ENCODE data around the gene ATP5MG. TPM values are rescaled to one million over a fixed set of nuclear protein-coding genes. Genes with fewer than 3 reads are reported as not detected.
A peak's percentile ranks its signal among the peaks of the same experiment; 100 is the strongest.

ATP5MG gene, protein sequence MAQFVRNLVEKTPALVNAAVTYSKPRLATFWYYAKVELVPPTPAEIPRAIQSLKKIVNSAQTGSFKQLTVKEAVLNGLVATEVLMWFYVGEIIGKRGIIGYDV
- total RNA-seq: 100 to 1,000 TPM in 1 of 2 donors, 10 to 100 TPM in 1; 82.3 to 122 TPM

GRCh38 chr11:118401151-118401879 lies at the start of gene ATP5MG:
Gene ATP5MG, plus strand, starts transcription at chr11:118401606. Its CDS starts 60 bp downstream, at chr11:118401666.
- peak within 1 kb of the TSS; percentile 76 to 87 for H3K27ac ChIP-seq
- H3K27me3 ChIP-seq: no peaks in the 10 kb centered on the region
- peaks cover 0 to 48% of the 10 kb centered on the region in 2 donors for H3K4me1 ChIP-seq
- H3K36me3 ChIP-seq: peaks cover 9% of the 10 kb centered on the region
- TF ChIP-seq, protein P1, sequence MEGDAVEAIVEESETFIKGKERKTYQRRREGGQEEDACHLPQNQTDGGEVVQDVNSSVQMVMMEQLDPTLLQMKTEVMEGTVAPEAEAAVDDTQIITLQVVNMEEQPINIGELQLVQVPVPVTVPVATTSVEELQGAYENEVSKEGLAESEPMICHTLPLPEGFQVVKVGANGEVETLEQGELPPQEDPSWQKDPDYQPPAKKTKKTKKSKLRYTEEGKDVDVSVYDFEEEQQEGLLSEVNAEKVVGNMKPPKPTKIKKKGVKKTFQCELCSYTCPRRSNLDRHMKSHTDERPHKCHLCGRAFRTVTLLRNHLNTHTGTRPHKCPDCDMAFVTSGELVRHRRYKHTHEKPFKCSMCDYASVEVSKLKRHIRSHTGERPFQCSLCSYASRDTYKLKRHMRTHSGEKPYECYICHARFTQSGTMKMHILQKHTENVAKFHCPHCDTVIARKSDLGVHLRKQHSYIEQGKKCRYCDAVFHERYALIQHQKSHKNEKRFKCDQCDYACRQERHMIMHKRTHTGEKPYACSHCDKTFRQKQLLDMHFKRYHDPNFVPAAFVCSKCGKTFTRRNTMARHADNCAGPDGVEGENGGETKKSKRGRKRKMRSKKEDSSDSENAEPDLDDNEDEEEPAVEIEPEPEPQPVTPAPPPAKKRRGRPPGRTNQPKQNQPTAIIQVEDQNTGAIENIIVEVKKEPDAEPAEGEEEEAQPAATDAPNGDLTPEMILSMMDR (IDR thresholded peaks at IDR 0.05): peak in 1 of 2 donors; percentile 33
- peak; percentile 90 for DNase-seq (ENCODE audit: low spot score)
- H3K9me3 ChIP-seq: no peaks in the 10 kb centered on the region
- peak within 1 kb of the TSS; percentile 90 to 95 for H3K4me3 ChIP-seq

DNA sequence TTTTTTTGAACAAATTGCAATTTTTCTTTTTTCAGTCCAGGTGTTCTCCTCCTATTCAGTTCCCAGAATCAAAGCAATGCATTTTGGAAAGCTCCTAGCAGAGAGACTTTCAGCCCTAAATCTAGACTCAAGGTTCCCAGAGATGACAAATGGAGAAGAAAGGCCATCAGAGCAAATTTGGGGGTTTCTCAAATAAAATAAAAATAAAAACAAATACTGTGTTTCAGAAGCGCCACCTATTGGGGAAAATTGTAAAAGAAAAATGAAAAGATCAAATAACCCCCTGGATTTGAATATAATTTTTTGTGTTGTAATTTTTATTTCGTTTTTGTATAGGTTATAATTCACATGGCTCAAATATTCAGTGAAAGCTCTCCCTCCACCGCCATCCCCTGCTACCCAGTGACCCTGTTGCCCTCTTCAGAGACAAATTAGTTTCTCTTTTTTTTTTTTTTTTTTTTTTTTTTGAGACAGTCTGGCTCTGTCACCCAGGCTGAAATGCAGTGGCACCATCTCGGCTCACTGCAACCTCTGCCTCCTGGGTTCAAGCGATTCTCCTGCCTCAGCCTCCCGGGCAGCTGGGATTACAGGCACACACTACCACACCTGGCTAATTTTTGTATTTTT lies 48.2 kb upstream of the ATP5MG start:
- no peaks in the 10 kb centered on the region for H3K27me3 ChIP-seq
- no peak overlapping the region for H3K4me3 ChIP-seq
- no peak for DNase-seq (ENCODE audit: low spot score)
- H3K36me3 ChIP-seq: no peaks in the 10 kb centered on the region
- H3K27ac ChIP-seq: no peak overlapping the region
- H3K4me1 ChIP-seq: no peaks in the 10 kb centered on the region
- H3K9me3 ChIP-seq: no peaks in the 10 kb centered on the region
- TF ChIP-seq, protein P1 (IDR thresholded peaks at IDR 0.05): peak; percentile 37 to 67

DNA sequence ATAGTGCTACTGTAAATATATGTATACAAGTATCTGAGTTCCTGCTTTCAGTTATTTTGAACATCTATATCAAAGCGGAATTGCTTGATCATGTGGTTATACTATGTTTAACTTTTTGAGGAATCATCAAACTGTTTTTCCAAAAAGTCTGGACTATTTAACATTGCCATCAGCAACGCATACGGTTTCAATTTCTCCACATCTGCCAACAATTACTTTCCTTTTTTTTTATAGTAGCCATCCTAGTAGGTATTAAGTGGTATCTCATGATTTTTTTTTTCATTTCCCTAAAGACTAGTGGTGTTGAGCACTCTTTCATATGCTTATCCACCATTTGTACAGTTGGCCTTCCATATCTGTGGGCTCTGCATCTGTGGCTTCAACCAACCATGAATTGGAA lies 43.3 kb upstream of the ATP5MG start:
- Histone ChIP-seq H3K9me3 (no peaks in the 10 kb centered on the region), H3K27ac (no peak overlapping the region), H3K27me3 (no peaks in the 10 kb centered on the region), H3K36me3 (no peaks in the 10 kb centered on the region), H3K4me3 (no peak overlapping the region), H3K4me1 (peaks cover 0 to 20% of the 10 kb centered on the region in 2 donors)
- TF ChIP-seq, protein P1 (IDR thresholded peaks at IDR 0.05): no peak
- no peak for DNase-seq (ENCODE audit: low spot score)

DNA sequence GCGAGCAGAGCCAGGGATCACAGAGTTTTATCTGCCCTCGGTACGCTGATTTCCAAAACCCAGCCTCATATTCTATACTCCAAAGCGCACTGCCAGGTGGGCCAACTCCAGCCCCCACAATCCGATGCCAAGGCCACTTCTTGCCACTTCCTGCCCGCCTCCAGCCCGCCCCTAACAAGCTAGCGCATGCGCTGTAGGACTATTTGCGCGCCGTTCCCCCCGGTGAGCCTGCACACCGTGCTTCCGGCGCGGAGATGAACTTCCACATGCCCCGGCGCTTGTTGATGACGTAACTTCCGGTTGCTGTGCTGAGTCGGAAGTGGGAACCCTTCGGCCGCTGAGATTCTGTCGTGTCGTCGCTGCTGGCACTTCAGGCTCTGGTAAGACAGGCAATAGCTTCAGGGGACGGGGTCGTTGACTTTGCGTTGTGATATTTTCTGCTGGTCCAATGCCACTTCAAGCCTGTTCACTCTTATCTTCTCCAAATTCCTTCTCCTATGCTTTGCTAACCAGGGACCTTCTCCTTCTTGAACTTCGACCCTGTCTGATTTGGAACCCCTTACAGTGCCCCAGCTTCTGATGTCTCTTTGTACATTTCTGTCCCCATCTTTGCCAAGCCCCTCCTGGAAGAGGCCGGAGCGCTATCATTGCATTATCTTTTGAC lies 42.0 kb upstream of the ATP5MG start, which contains the start of gene UBE4A:
Gene UBE4A, plus strand, starts transcription at position 306 of the 664 bp plus-strand sequence. CDS start 5,481 bp downstream, outside the sequence.
- TF ChIP-seq, protein P1 (IDR thresholded peaks at IDR 0.05): no peak
- H3K27ac ChIP-seq: peak within 1 kb of the TSS; percentile 38 to 76

DNA sequence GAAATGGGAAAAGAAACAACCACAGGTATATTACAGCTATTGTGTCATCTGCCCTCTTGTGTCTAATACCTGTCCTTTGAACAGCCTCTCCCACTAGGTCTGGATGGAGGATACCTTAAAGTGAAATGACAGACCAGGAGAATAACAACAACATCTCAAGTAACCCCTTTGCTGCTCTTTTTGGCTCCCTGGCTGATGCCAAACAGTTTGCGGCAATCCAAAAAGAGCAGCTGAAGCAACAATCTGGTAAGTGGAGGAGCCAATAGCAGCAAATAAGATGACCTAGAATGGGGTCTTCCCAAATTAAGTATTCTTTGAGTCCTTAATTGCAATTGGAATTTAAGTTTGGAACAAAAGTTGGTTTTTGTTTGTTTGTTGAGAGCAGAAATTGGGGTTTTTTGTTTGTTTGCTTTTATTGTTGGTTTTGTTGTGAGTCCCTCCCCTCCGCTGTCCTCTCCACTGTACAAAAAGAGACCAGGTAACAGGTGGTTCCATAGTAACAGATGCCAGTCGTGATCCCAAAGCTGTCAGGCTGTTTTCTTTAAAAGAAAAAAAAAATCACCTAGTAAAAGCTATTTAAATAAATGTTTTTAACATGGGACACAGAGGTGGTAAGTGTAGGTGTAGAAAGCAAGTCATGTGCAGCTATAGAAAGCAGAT lies 36.3 kb upstream of the ATP5MG start:
- Histone ChIP-seq H3K9me3 (no peaks in the 10 kb centered on the region), H3K4me3 (no peak overlapping the region), H3K36me3 (peaks cover 24% of the 10 kb centered on the region), H3K4me1 (peaks cover 0 to 16% of the 10 kb centered on the region in 2 donors), H3K27me3 (no peaks in the 10 kb centered on the region), H3K27ac (peak overlapping the region; percentile 61 to 80)
- TF ChIP-seq, protein P1 (IDR thresholded peaks at IDR 0.05): no peak
- no peak for DNase-seq (ENCODE audit: low spot score)

More for the DNA sequence above, 42.0 kb upstream of the ATP5MG start, which contains the start of gene UBE4A:
- no peaks in the 10 kb centered on the region for H3K36me3 ChIP-seq
- peak; percentile 95 for DNase-seq (ENCODE audit: low spot score)
- H3K9me3 ChIP-seq: no peaks in the 10 kb centered on the region
- peaks cover 0 to 20% of the 10 kb centered on the region in 2 donors for H3K4me1 ChIP-seq
- peak within 1 kb of the TSS; percentile 55 to 80 for H3K4me3 ChIP-seq
- H3K27me3 ChIP-seq: no peaks in the 10 kb centered on the region
